Astrocyte of the cerebellum (primary cell): ENCODE measurements around the gene DCST1.

Source experiments
- DNase-seq: peaks from one replicate; pipeline ENCODE4 v3.0.0-alpha.2; 2011; ENCODE audit warnings: low read depth
- H3K4me3 ChIP-seq: 2 replicates; pipeline ENCODE4 v1.5.1; 2011; ENCODE audit warnings: mild to moderate bottlenecking, low read depth, low read length, moderate library complexity
- CTCF ChIP-seq: IDR thresholded peaks from 2 replicates; pipeline ENCODE4 v1.5.1; 2012; ENCODE audit warnings: low read length, low read depth, moderate library complexity, mild to moderate bottlenecking; ENCODE audit errors: missing control alignments
- in situ Hi-C: cut with HindIII; loops from 2 replicates; pipeline ENCODE4 v1.10.0; 2017; ENCODE audit warnings: low sequenced_read_pairs

The DCST1 gene

GRCh38 chr1:155077346-155077745 is 43.7 kb downstream of the DCST1 start:
- in situ Hi-C loops: no loop called here
- no peak for DNase-seq
- TF ChIP-seq CTCF: no peak
- H3K4me3 ChIP-seq: no peak overlapping the region

- in situ Hi-C loops: no loop called here
- DNase-seq: no peak
- H3K4me3 ChIP-seq: no peak overlapping the region
- TF ChIP-seq CTCF: no peak
Observed at GRCh38 chr1:155077758-155078445, 44.3 kb downstream of the DCST1 start.

- no peak for DNase-seq
Observed at GRCh38 chr1:155078469-155079209, 45.0 kb downstream of the DCST1 start, which contains the start of gene EFNA3. Gene EFNA3 (plus strand): TSS chr1:155078837. CDS start chr1:155078942, 105 bp downstream.

GRCh38 chr1:155079210-155079486 is 45.5 kb downstream of the DCST1 start:
- no peak for DNase-seq
- peak overlapping the region; percentile 21 for H3K4me3 ChIP-seq
- no peak for TF ChIP-seq CTCF
- in situ Hi-C loops: no loop called here

More at GRCh38 chr1:155078469-155079209, 45.0 kb downstream of the DCST1 start, which contains the start of gene EFNA3:
- in situ Hi-C loops: no loop called here
- no peak for TF ChIP-seq CTCF
- H3K4me3 ChIP-seq: peak within 1 kb of the TSS; percentile 21

GRCh38 chr1:155079487-155080311 is 46.1 kb downstream of the DCST1 start:
- in situ Hi-C loops: no loop called here
- TF ChIP-seq CTCF: no peak
- no peak for DNase-seq
- H3K4me3 ChIP-seq: no peak overlapping the region
